CD4-positive, alpha-beta T cell treated with Interleukin-6 for 4 hours (primary cell): Measurements from ENCODE around the gene CARD16.
"Not testable (repeated sequence)": the region's sequence is repeated elsewhere in the genome, so short reads cannot be mapped to it uniquely, and the experiment has no call there.

ENCODE experiments used
- DNase-seq: peaks from one replicate; pipeline ENCODE4 v3.0.0-alpha.2; 2020; ENCODE audit warnings: mixed read lengths

CARD16 gene

DNA sequence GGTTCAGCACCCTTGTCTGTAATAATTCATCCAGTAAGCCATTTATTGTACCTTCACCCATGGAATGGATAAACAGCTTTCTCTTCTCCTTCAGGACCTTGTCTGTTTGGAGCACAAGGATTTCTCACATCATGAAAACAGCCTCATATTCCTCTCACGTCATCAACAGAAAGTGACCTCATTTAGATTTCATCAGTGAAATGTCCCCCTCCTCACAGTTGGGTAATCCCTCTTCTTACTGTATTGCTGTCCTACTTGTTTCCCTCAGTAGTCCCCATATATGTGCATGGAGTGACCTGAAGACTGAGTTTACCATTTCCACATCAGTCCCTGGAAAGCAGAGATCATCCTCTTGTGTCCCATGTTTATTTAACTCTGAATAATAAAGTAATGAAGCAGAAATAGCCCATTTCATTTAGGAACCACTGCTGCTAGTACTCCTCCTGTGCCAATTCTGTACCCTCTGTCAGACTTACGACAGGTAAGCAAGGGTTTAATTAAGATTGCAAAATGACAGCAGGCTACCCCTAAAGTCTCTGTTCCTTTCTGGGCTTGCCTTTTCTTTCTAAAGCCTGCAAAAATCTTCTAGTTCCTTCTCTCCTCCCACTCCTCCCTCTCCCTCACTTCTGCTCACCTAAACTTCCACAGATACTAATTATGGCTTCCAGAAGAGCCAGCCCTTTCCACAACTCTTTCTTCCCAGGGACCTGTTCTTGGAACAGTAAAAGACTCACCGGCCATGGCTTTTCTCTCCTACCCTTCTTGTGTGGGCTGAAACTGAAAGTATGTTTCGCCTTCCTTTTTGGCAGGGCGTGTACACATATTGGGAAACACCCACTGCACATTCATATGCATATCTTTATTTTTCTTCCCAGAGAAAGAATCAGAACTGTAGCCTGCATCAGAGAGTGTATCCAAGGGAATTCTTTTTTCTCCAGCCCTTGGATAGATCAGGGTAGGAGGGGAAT is at the start of gene CARD16:
Gene CARD16, minus strand, starts transcription at position 779 of the 968 bp plus-strand sequence. Its CDS starts 38 bp downstream, at position 741.
- peak; percentile 50 for DNase-seq

DNA sequence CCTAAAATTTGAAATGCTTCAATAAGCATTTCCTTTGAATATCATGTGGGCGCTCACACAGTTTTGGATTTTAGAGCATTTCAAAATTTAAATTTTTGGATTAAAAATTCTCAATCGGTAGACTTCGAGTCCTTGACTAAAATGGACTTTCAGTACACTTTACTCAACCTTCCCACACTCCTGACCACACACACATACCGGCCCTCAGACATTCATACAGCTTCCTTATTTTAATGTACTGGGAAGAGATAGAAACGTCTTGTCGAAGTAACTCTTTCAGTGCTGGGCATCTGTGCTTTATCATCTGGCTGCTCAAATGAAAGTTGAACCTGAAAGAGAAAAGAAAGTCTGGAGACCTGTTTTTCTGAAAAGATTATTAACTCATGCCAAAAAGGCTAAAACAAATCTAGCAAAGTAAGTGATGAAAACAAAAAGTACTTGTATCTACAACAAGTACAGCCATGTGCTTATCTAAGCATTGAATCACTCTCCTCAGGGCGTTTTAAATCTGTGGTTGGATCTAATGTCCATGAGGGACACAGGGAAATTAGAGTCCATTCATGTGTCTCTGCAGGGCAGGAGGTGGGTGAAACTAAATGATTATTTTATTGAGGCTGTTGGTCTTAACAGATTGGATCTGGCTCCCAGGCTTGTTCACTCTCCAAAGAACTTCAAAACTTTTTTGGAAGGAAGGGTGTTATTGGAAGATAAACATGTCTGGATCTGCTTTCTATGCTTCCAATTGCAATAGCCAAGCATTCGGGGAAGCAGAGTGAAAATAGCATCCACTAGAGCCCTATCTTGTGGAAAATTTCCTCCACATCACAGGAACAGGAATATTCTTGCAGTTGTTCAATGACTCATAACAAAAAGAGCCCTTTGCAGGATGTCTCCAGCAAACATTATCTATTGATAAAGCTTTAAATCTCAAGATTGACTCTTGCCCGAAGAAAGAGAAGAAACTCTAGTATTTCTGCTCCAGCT is 47.4 kb upstream of the CARD16 start:
- DNase-seq: no peak

DNA sequence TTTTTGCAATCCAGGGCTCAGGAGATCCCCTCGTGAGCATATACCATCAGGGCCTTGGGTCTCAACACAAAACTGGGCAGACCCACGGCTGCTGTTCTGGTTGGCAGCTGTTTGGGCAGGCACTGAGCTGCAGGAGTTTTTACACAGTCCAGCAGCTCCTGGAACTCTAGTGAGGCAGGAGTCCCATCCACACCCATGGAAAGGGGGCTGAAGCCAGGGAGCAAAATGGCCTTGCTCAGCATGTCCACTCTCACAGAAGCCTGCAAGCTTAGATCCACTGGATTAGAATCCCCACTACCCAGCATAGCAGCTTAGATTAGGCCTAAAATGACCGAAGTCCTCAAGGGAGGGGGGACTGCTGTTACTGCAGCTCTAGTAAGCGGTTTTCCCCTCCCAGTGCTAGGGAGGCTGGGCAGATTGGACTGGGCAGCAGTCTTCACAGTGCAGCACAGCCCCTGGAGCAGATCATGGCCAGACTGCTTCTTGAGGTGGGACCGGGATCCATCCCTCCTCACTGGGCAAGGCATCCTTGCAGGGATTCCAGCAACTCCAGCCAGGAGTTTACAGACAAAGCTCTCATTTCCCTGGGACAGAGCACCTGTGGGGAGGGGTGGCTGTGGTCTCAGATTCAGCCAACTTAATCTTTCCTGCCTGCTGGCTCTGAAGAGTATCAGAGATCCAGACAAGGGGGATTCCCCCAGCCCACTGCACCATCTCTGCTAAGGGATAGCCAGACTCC is 36.4 kb upstream of the CARD16 start:
- DNase-seq: no peak

GRCh38 chr11:105080171-105080906 is 35.2 kb upstream of the CARD16 start:
- not testable (repeated sequence) for DNase-seq

DNA sequence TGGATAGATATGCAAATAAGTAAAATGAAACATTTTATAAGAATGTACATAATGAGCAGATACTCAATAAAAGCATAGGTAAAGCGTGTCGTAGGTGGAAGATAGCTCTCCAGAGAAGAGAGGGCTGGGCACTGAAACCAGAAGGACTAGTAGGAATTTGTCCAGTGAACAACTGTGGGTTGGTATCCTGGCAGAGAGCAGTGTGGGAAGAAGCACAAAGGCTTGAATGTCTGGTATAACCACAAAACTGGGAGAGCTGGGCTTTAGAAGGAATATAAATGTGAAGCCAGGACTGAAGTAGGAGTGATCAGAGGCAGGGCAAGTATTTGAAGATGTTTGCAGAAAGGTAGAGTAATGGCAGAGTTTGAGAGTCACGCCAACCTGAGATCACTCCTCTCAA is 33.1 kb upstream of the CARD16 start:
- no peak for DNase-seq

DNA sequence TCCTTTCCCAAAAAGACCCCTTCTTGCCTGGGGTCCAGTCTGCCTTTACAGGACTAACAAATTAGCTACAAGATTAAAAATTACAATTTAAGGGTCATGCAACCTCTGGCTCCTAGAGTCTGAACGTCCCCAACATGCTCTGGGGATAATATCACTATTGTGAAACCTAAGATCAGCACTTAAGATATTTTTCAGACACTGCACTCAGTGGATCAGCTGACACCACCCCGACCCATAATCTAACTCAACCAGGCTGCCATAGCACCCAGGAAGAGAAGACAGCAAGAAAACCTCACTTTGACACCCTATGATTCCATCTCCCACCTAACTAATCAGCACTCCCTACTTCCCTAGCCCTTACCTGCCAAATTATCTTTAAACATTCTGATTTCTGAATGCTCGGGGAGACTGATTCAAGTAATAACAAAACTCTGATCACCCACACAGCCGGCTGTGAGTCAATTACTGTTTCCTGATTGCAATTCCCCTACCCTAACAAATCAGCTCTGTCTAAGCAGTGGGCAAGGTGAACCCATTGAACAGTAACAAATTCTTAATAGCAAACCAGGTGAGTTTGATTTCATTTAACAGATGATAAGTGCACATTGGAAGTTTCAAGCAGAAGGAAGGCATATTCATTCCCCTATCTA is 32.1 kb upstream of the CARD16 start:
- DNase-seq: not testable (repeated sequence)

DNA sequence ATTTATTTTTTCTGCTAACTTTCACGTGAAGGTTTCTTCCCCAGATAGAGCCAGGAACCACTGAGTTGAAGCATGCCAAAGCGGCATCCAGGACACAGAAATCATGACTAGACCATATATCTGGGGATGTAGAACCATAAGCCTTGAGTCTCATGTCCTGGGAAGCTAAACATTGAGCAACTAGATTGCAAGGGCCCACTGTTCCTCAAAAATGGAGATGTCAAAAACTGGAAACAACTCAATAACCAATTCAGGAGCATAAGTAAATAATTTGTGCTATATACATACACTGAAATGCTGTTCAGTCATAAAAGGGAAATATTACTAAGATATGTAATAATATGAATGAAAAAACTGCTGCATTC is 29.0 kb upstream of the CARD16 start:
- no peak for DNase-seq

GRCh38 chr11:105073456-105074165 is 28.5 kb upstream of the CARD16 start:
- DNase-seq: no peak

DNA sequence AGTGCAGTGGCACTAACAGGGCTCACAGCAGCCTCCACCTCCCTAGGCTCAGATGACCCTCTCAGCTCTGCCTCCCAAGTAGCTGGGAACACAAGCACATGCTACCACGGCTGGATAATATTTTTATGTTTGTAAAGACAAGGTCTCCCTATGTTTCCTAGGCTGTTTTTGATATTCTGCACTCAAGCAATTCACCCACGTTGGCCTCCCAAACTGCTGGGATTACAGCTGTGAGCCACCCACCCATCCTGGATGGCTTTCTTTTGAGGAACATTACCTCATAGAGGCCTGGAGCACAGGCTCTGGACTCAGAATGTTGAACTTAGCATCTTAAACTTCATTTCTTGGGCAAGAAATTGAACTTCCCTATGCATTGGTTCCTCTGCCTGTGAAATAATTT is 26.9 kb upstream of the CARD16 start:
- DNase-seq: not testable (repeated sequence)

- DNase-seq: peak; percentile 11
Measured at GRCh38 chr11:105071089-105071732, 26.1 kb upstream of the CARD16 start.

DNA sequence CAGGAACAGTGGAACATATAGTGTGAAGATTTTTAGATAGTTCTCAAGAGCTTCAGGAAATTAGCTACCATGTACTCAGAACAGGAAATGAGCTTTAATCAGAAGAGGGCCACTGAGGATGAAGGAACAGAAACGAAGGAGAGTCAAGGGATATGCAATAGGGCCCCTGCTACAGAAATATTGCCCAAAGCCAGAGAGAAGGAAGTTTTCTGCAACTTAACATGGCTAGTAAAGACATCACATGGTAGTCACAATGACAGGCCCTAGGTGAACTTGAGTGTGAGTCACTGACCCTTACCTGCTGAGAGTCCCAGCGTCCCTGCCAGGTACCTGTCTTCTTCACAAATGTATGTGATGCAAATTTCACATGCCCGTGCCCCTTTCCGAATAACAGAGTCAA is 25.2 kb upstream of the CARD16 start:
- DNase-seq: peak; percentile 28

- not testable (repeated sequence) for DNase-seq
Measured at GRCh38 chr11:105069749-105070148, 24.6 kb upstream of the CARD16 start.

GRCh38 chr11:105063245-105063941 is 18.3 kb upstream of the CARD16 start:
- not testable (repeated sequence) for DNase-seq

GRCh38 chr11:105057432-105057831 is 12.3 kb upstream of the CARD16 start:
- no peak for DNase-seq

DNA sequence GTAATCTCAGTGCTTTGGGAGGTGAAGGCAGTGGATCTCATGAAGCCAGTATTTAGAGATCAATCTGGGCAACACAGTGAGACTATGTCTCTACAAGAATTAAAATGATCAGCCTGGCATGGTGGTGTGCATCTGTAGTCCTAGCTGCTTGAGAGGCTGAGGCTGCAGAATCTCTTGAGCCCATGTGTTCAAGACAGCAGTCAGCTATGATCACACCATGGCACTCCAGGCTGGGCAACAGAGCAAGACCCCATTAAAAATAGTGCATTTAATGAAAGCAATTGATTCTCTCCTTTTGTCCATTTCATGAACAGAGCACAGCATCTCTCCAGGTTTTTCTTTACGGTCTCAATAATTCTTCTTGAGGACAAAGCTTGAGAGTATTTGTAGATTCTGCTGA is 11.3 kb upstream of the CARD16 start:
- no peak for DNase-seq

DNA sequence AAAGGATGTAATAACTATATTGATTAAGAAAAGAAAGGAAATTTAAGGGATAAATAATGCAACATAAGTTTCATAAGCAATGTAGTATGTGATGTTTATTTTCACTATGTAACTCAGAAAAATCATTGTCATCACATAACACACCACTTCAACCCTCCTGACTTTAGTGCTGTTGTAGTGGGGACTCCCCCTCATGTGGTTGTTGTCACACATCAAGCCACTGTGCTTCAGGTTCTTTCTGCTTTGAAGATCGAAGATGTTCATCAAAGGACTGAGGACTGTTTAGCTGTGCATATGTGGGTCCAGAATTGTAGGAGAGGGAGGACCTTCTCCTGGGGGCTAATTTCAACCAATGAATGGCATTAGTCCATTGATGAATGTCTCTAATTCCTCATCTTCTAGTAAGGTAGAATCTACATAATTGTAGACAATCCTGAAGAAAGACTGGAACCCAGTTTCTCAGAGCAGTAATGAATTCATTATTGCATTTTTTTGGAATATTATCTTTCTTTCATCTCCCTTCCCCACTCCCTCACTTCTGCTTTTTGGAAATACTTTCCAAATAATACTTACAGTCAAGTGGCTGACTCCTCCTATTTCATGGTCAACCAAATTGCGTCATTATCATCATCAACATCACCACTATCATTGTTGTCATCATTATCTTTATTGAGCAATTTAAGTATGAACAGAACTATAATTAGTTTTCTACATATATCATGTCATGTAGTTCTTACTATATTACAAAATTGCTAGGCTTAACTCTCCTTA is 9.8 kb upstream of the CARD16 start:
- no peak for DNase-seq

- no peak for DNase-seq
Measured at GRCh38 chr11:105052487-105052886, 7.4 kb upstream of the CARD16 start.

DNA sequence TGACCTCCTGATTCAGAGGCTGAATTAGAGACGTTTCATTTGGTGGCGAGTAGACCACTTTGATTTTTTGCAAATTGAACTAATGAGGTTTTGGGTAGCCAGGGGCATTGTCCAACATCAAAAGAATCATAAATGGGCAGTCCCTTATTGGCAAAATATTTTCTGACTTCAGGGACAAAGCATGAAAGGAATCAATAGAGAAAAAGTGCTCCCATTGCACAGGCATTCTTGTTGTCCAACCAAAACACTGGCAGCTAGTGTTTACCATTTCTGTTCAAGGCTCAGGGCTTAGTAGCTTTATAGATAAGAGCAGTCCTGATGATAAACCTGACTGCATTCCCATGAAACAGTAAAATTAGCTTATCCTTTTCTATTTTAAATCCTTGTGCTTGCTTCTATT is 6.4 kb upstream of the CARD16 start:
- no peak for DNase-seq

GRCh38 chr11:105049481-105049880 is 4.3 kb upstream of the CARD16 start:
- DNase-seq: no peak
